ENCODE data around the gene GFOD2.

- TF ChIP-seq, protein P1, sequence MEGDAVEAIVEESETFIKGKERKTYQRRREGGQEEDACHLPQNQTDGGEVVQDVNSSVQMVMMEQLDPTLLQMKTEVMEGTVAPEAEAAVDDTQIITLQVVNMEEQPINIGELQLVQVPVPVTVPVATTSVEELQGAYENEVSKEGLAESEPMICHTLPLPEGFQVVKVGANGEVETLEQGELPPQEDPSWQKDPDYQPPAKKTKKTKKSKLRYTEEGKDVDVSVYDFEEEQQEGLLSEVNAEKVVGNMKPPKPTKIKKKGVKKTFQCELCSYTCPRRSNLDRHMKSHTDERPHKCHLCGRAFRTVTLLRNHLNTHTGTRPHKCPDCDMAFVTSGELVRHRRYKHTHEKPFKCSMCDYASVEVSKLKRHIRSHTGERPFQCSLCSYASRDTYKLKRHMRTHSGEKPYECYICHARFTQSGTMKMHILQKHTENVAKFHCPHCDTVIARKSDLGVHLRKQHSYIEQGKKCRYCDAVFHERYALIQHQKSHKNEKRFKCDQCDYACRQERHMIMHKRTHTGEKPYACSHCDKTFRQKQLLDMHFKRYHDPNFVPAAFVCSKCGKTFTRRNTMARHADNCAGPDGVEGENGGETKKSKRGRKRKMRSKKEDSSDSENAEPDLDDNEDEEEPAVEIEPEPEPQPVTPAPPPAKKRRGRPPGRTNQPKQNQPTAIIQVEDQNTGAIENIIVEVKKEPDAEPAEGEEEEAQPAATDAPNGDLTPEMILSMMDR (IDR thresholded peaks at IDR 0.05 in 8 of 11, conservative IDR thresholded peaks at IDR 0.05 in 3 of 11): no peak
- TF ChIP-seq POLR2A (IDR thresholded peaks at IDR 0.05): no peak
These were observed 43.1 kb downstream of the GFOD2 start for GRCh38 chr16:67675999-67676398.
